8988T (cell line): Measurements from ENCODE around the gene LAD1.

ENCODE experiments used
- DNase-seq: peaks from one replicate; pipeline ENCODE4 v3.0.0; 2011

LAD1 gene, protein sequence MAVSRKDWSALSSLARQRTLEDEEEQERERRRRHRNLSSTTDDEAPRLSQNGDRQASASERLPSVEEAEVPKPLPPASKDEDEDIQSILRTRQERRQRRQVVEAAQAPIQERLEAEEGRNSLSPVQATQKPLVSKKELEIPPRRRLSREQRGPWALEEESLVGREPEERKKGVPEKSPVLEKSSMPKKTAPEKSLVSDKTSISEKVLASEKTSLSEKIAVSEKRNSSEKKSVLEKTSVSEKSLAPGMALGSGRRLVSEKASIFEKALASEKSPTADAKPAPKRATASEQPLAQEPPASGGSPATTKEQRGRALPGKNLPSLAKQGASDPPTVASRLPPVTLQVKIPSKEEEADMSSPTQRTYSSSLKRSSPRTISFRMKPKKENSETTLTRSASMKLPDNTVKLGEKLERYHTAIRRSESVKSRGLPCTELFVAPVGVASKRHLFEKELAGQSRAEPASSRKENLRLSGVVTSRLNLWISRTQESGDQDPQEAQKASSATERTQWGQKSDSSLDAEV

DNA sequence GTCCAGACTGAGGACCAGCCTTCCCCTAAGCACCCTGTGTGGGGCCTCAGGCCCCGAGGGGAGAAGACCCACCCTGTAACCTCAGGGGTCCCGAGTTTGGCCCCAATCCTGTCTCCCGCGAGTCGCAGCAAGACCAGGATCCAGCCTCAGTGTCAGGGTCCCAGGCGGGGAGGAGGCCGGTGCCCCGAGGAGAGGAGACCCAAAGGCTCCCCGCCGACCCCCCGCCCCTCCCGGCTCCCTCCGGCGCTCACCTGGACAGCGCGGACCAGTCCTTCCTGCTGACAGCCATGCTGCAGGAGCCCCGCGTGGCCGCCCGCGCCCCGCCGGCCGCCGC, at the start of gene LAD1:
Gene LAD1 (minus strand): TSS at position 307 of the 334 bp plus-strand sequence. CDS start 18 bp downstream, at position 289.
- no peak for DNase-seq

DNA sequence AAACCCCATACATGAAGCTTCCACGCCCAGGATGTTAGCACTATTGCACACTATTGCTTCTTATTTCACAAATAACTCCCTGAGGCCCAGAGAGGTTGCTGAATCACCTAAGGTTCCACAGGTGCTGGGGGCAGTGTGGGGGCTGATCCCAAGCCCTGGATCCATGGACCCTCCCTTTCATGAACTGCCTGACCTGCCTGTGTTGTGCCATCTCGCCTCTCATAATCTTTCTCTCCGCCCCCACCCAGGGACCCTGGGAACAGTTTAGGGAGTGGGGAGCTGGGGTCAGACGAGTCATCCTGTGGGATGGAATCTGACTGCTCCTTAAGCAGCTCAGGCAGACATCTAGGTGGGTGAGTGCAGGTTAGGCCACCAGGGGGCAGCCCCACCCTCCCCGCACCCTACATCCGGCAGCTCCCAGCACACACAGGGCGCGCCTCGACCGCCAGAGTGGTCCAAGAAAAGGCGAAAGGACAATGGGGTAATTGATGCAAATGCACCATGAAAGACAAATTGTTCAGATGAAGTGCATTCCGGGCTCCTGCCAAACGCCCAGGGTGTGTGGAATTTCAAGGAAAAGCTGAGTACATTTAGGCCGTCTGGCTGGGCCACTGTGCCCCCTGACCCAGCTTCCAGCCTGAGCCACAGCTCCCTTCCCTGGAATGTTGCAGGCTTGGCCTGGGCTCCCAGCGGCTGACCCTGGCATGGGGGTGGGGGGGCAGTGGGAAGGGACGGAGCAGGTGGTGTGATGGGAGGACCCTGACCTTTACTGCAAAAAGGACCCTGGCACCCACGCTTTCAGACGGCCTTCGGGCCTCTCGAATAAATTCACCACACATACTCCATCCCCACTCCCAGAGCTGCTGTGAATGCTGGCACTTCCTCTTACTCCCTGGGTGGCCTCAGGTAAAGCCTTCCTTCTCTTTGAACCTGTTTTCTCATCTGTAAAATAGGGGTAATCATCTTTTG, 49.1 kb upstream of the LAD1 start:
- DNase-seq: peak; percentile 81

DNA sequence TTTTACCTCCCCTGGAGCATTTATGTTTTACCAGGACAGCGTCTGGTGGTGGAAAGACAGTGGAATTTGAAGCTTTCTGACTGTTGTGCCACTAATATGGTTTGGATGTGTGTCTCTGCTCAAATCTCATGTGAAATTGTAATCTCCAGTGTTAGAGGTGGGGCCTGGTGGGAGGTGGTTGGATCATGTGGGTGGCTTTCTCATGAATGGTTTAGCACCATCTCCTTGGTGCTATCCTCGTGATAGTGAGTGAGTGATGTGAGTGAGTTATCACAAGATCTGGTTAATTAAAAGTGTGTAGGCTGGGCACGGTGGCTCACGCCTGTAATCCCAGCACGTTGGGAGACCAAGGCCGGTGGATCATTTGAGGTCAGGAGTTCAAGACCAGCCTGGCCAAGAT, 46.2 kb upstream of the LAD1 start:
- DNase-seq: no peak

DNA sequence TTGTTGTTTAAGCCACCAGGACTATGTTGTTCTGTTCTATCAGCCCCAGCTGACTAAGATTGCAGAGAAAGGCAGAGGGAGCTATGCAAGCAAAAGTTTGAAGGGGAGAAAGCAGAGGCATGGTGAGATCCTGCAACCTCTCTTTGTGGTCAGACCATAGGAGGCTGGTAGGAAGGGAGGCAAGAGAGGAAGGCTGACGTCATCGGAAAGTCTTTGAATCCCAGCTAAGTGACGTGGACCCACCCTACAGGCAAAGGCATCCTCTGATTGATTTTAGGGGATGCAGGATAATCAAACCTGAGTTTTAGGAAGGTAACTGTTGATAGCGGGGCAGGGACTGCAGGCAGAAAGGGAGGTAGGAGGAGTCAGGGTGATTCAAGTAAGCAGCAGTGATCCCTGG, 45.7 kb upstream of the LAD1 start:
- no peak for DNase-seq

DNA sequence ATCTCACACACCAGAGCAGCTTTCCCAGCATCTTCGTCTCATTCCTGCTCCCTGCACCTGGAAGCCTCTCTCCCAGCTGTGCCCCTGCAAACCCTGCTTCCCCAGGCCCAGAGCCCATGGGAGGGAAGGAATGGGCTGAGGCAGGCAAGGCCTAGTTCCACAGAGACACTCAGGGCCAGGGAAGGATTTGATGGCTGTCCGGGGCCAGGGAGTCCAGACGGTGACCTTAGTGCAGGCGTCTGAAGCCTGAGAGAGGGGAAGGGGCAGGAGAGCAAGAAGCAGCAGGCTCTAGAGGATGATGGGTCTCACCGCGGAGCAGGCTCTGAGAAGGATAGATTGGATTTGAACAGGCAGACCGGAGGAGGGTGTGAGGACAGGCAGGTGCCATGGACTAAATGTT, 44.6 kb upstream of the LAD1 start:
- DNase-seq: no peak

- DNase-seq: no peak
Measured at GRCh38 chr1:201436969-201437368, 37.8 kb upstream of the LAD1 start.

DNA sequence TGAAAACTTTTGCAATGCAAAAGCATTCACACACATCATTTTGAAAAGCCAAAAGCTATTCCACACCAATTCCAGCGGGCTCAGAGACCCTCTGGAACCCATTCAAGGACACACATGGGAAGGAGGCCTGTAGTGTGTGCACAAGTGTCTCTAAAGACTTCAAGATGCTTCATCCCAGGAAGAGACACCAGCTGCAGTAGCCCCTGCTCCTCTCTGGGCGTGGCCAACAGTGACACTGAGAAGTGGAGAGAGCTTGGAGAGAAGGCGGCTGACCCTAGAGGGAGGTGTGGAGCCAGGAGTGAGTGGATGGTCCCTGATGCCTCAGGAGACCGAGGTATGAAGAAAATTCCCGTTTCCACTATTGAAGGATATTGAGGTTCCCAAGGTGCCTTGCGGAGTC, 37.3 kb upstream of the LAD1 start:
- DNase-seq: peak; percentile 55

- no peak for DNase-seq
Measured at GRCh38 chr1:201434266-201434665, 35.1 kb upstream of the LAD1 start.

GRCh38 chr1:201433609-201434008, 34.5 kb upstream of the LAD1 start:
- DNase-seq: no peak

DNA sequence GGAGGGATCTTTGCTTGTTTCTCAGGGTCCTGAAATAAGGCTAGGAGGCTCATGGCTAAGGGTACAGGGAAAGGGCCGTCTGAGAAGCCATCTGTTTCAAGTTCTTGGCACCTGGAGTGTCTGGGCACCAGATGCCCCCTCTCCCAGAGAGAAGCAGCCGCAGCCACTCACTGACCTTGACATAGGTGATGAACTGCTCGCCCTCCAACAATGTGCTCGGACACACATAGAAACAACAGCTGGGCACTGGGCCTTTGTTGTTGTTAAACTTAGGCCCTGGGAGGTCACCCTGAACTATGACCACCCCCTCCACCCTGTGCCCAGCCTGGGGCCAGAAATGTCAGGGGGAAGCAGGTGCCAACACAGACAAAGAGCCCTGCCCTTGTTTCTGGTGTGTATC, 31.7 kb upstream of the LAD1 start:
- DNase-seq: no peak

- DNase-seq: no peak
Measured at GRCh38 chr1:201429736-201430501, 30.8 kb upstream of the LAD1 start.

- no peak for DNase-seq
Measured at GRCh38 chr1:201427963-201428362, 28.8 kb upstream of the LAD1 start.

DNA sequence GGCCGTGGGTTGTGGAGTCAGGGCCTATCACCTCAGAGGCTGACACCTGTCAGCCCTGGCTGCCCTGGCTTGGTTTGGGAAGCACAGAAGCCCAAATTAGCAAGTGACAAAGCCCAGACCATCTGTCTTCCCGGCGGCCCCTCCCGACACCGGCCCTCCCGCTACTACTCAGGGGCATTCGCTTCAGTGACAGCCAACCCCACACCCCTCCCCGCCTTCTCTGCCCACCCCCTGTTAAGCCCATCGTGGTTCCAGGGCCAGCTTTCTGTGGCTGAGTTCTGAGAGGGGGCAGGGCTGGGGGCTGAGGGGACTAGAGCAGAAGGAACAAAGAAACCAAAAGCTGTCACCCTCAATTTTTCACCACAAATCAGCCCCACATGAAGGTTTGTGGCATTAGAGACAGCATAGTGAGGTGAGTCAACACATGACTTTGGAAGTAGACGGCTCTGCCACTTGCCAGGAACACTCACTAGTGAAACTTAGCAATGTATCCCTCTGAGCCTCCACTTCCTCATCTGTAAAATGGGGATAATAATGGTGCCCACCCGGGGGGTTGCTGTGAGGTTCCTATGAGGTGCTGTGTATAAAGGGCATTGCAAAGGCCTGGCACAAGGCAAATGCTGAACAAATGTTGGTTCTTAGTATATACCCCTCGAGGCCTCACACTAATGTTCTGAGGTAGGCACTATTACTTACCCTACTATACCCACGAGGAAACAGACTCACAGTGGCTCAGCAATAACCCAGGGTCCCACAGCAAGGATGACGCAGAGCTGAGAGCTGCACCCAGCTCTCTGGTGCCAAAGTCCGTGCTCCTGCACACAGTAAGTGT, 27.6 kb upstream of the LAD1 start:
- no peak for DNase-seq

GRCh38 chr1:201424146-201424545, 25.0 kb upstream of the LAD1 start:
- DNase-seq: no peak

GRCh38 chr1:201423655-201424054, 24.5 kb upstream of the LAD1 start:
- no peak for DNase-seq

DNA sequence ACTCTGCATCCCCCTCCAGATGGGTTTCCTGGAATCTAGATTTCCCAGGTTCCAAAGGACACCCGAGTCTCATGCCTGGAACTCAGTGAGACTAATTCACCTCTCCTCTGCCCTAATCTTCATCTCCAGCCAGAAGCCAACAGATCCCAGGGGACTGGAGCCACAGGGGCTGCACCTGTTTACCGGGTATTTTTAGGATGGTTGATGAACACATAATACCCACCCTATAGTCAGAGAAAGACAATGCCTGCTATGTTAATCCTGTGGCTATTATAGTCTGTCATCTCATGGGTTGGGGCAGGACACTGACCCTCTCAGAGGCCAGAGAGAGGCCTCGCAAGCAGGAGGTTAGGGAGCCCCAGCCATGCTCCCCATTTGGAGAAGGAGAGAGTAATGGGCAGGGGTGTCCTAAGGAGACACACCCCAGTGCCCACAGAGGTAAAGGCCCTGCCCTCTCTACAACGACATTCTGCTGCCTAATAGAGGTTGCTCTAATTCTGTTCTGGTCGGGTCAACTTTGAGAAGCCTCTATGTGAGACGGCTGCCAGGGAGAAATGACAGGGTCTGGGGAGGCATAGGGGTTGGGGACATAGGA, 23.4 kb upstream of the LAD1 start:
- no peak for DNase-seq

GRCh38 chr1:201422026-201422425, 22.9 kb upstream of the LAD1 start:
- no peak for DNase-seq

GRCh38 chr1:201421041-201421440, 21.9 kb upstream of the LAD1 start:
- no peak for DNase-seq

GRCh38 chr1:201420608-201421002, 21.5 kb upstream of the LAD1 start:
- no peak for DNase-seq

DNA sequence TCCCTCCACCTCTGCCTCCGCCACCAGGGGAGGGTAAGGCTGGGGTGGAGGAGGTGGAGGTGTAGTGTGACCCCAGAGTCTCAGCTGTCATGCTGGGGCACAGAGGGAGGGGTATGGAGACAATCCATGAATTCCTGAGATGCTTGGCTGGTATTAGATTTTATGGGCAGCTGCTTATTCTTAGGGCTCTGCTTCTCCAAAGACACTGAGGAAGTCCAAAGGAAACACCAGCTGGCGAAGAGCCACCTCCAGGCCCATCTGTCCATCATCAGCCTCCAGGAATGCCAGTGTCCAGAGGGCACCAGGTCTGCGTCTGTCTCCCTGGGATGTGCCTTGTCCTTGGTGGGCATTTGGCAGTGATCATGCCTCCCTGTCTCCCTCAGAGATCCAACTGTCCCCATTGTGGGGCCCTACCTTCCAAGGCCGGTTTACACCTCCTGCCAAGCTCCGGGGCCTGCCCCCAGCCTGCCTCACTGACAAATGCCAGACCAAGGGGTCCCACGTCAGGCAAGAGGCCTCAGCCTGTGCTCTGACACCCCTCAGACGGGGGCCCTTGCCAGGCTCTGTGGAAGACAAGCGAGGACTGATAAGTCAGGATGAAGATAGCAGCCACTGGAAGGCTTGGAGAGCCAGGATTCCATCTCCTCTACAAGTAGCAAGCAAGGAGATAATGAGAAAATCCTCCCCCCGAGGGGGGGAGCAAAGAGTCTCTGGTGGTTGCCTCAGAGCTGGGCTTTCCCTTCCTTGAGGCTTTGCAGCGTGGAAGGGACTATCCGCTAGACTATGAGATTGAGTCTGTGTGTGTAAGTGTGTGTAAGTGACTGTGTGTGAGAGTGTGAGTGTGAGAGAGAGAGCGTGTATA, 20.9 kb upstream of the LAD1 start:
- DNase-seq: no peak

DNA sequence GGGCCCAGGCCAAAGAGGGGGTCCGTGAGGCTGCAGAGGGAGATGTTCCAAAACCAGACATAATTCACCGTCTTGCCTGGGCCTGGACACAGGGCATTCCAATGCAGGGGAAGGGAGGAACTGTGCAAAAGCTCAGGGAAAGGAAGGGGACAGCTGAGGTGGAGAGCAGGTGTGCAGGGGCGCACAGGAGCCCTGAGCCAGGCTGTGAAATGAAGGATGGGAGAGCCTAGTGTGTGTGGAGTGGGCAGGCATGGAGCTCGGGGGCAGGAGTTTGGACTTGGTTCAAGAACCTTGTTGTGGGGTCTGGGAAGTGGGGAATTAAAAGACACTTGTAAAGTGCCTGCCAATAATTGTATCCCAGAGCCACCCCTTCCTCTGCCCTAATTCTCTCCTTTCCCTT, 20.1 kb upstream of the LAD1 start:
- DNase-seq: no peak
